Tibial nerve (tissue), 4 donors: ENCODE results near the gene MAGEA4.

Experiments
- EP300 ChIP-seq, 2 donors: sonication (generic); formaldehyde crosslinking; IDR thresholded peaks; one replicate each; pipeline ENCODE4 v1.6.1; 2017; ENCODE audit warnings: antibody characterized with exemption in 2 of 2, mild to moderate bottlenecking in 1 of 2
- POLR2A ChIP-seq, 2 donors: fragments of 450-650 bp; IDR thresholded peaks; one replicate each; pipeline ENCODE4 v1.6.1; 2017; ENCODE audit warnings: antibody characterized with exemption in 2 of 2, mild to moderate bottlenecking in 2 of 2, moderate library complexity in 2 of 2
- TF ChIP-seq, protein P1 (sequence below), 5 experiments: fragments of 200-600 bp in 3 of 5; fragments of 450-650 bp in 2 of 5; sonication (generic) in 3 of 5; IDR thresholded peaks; one replicate each; pipeline ENCODE4 v1.5.1; 2016 to 2019; ENCODE audit warnings: antibody characterized with exemption in 5 of 5, mild to moderate bottlenecking in 3 of 5, moderate library complexity in 2 of 5

DNA sequence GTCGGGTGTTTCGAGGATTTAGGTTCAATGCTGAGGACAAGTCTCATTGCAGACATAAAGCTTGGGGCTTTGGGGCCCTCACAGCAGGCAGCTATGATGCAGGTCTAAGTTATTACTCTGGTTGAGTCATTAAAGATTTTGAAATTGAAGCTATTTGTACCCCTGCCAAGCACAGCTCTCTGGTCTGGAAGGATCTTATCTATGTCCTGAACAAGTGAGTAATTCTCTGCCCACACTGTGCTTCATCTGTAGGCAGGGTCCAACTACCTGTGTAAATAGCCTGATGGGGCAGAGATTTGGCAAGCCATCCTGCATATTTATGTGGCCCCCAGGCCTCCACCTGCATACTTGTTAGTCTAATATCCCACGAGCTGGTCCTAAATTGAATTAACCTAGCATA is 41.4 kb upstream of the MAGEA4 start:
- TF ChIP-seq, protein P1, sequence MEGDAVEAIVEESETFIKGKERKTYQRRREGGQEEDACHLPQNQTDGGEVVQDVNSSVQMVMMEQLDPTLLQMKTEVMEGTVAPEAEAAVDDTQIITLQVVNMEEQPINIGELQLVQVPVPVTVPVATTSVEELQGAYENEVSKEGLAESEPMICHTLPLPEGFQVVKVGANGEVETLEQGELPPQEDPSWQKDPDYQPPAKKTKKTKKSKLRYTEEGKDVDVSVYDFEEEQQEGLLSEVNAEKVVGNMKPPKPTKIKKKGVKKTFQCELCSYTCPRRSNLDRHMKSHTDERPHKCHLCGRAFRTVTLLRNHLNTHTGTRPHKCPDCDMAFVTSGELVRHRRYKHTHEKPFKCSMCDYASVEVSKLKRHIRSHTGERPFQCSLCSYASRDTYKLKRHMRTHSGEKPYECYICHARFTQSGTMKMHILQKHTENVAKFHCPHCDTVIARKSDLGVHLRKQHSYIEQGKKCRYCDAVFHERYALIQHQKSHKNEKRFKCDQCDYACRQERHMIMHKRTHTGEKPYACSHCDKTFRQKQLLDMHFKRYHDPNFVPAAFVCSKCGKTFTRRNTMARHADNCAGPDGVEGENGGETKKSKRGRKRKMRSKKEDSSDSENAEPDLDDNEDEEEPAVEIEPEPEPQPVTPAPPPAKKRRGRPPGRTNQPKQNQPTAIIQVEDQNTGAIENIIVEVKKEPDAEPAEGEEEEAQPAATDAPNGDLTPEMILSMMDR (IDR thresholded peaks at IDR 0.05) = no peak
- TF ChIP-seq POLR2A (IDR thresholded peaks at IDR 0.05) = no peak
- TF ChIP-seq EP300 (IDR thresholded peaks at IDR 0.05) = no peak
